GM19463 (cell line): Measurements from ENCODE around the gene HIPK4.
"Not testable (repeated sequence)": the region's sequence is repeated elsewhere in the genome, so short reads cannot be mapped to it uniquely, and the experiment has no call there.

Source experiments
- ATAC-seq: cut with Tn5 transposase; IDR thresholded peaks from one replicate; pipeline ENCODE4 v1.9.1; 2021; ENCODE audit warnings: mild to moderate bottlenecking, moderate library complexity; ENCODE audit not compliant: unreplicated experiment

Gene HIPK4

DNA sequence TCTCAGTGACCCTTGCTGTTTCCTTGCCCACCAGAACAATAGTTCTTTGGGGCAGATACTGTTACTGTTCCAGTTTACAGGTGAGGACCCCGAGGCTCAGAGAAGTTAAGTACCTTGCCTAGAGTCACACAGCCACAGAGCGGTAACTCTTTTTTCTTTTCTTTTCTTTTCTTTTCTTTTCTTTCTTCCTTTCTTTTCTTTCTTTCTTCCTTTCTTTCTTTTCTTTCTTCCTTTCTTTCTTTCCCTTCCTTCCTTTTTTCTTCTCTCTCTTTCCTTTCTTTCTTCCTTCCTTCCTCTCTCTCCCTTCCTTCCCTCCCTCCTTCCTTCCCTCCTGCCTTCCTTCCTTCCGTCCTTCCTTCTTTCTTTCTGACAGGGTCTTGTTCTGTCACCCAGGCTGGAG is 28.1 kb upstream of the HIPK4 start:
- ATAC-seq: no peak

DNA sequence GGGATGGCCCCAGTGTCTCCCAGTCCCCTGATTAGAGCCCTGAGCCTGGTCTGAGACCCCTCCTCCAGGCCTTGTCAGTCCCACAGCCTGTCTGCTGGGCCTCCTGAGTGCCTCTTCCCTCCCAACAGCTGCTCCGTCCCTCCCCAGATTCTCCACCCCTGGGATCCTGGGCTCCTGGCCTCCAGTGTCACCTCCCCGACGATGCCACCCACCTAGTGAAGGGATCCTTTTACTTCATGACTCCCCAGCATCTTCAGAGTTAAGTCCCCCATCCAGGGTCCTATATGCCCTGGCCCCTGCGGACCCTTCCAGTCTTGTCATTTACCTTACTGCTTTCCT is 27.6 kb upstream of the HIPK4 start:
- ATAC-seq: no peak

DNA sequence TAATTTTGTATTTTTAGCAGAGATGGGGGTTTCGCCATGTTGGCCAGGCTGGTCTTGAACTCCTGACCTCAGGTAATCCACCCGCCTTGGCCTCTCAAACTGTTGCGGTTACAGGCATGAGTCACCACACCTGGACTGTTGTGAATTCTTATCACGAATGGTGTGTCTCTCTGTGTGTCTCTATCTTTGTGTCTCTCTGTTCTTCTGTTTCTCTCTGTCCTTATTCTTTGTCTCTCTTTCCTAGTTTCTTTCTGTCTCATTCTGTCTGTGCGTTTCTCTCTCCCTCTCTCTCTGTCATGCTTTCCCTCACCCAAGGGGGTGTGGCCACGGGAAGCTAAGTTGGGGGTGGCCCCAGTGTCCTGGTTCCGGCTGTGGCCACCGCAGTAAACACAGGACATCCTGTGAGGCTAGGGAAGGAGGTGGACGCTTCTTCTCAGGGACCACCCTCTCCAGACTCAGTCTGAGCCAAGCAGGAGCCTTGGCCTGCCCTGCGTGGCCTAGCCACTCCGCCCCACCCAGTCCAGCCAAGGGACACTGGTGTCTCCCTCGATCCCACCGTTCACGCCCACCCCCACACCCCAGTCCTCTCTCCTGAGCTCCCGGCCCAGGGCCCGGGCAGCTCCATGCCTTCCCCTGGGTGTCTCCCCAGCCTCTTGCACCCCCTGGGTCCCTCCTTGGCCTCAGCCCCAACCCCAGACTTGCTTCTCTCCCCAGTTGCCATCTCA is 27.1 kb upstream of the HIPK4 start:
- no peak for ATAC-seq

DNA sequence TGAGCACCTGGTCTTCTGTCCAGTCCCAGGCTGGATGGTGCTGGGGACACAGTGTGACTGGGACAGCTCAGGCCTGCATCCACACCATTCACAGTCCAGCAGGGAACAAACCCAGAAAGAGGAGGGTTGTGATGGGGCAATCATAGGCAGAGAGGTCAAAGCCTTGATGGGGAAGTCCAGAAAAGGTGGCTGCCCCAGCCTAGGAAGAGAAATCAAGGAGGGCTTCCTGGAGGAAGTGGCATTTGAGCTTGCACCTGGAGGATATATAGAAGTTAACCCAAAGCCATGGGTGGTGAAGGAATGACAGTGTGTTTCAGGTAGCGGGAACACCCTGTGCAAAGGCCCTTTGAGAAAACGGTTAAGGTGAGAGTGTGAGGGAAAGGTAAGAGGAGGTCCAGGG is 25.8 kb upstream of the HIPK4 start:
- ATAC-seq: no peak

DNA sequence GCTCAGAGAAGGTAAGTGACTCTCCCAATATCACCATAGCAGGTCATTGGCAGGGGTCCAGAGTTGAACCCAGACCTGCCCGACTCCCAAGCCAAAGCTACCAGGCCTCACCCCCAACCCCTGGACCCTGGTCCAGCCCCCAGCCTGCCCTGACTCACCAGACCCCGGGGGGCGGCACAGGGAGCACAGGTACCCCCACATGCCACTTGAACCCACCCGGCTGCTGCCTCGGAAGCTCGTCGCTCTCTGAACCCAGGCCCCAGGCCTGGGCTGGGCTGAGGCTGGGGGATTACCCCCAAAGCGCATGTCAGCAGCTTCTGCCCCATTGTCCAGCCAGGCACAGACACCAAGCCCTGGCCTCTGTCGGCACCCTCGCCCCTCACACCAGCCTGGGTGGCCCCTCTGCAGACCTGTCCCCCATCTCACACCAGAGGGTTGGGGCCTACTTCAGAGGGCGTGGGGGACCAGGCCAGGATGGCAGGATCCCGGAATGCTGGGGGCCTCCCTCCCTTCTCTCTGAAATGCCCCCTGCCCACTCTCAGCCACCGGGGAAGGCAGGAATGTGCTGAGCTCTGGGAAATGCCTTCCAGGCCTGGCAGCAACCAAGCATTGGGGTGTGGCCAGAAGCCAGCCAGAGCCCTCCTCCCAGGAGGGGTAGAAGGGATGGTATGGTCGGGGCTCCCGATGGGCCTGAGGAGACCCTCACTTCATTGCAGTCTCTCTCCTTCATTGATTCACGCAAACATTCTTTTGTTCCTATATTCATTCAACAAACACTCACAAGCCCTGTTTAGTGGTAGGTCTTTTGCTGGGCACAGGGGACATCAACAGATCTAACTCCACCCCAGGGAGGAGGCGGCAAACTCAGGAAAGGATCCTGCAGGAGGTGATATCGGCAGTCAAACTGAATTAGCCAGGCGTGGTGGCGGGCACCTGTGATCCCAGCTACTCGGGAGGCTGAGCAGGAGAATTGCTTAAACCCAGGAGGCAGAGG is 24.9 kb upstream of the HIPK4 start:
- no peak for ATAC-seq

DNA sequence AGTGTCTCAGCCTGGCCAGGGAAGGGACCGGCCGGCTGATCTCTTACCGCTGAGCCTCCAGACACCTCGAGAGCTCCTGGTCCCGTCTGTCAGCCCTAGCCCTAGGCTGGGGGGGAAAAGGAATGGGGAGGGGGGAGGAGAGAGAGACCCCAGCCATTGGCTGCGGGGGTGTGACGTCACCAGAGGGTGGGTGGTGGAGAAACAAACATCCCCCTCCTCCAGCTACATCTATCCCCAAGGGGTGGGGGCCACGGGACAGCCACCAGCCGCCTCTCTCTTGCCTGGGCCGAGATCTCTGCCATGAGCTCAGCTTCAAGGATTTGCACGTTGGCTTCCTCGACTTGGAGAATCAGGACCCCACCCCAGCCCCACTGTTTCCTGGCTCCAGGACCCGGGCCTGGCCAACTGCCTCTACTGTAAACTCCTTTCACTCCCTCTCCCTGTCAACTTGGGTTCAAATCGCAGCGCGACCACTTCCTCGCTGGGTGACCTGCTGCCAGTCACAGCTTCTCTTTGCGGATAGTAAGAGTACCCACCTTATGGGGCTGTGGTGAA is 23.4 kb upstream of the HIPK4 start, which contains the start of gene PRX:
Gene PRX (minus strand): TSS at position 88 of the 555 bp plus-strand sequence. CDS start 5,446 bp downstream, outside the sequence.
- ATAC-seq: no peak

DNA sequence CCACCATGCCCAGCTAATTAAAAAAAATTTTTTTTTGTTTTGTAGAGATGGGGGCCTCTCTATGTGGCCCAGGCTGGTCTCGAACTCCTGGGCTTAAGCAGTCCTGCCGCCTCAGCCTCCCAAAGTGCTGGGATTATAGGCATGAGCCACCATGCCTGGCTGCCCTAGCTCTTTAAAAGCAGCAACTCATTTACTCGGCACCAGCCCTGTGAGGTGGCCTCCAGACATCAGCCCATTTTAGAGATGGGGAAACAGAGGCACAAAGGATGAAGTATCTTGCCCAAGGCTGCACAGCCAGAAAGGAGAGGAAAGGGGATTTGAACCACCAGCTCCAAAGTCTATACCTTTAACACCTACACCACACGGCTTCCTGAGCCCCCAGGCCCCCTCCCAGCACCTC is 22.9 kb upstream of the HIPK4 start:
- no peak for ATAC-seq

DNA sequence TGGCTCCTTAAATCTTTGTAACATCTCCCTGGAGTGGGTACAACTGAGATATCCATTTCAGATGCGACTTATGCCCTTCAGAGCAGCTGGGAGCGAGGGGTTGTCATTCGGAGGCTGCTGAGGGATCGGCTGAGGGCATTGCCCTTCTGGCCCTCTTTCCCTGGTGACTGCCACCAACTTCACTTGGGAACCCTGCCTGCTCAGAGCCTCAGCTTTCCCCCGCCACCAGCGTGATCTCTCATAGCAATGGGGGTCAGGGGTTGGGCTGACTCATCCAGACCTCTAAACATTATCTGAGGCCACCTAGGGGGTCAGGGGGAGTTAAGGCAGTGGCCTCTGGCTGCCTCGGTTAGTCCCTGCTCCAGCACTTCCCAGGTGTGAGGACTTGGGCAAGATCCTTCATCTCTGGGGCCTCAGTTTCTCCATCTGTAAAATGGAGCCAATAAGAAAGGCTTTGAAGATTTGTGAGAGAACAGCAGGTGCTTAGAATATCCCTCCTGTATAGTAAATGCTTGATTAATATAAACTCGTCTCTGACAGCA is 22.0 kb upstream of the HIPK4 start:
- ATAC-seq: no peak

DNA sequence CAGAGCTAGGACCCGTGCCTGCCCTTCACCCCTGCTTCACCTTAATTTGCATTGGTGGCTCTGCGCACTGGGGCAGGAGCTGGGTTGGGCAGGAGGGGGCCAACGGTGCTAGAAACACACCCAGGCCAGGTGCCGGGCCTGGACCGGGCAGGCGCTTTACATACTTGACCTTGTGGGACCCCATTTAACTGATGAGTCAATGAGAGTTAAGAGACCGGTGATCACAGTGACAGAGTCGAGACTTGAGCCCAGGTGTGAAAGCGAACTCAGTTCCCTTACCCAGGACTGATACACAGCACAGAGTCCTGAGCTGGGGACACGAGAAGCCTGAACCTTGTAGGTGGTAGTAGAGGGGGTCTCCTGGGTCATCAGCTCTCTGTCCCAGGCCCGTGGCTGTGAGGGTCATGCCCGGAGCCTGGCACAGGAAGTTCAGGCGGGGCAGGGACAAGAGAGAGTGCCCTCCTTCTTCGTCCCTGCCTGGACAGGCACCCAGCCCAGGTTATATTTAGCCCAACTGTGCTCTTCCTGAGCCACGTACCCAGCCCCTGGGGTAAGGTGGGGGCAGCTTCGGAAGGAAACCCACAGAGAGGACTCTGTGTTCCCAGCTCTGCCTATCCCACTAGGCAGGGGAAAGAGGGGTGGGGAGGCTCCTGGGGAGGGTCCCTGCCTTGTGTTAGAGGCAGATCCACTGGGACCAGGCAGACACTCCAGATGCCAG is 21.3 kb upstream of the HIPK4 start:
- ATAC-seq: no peak

DNA sequence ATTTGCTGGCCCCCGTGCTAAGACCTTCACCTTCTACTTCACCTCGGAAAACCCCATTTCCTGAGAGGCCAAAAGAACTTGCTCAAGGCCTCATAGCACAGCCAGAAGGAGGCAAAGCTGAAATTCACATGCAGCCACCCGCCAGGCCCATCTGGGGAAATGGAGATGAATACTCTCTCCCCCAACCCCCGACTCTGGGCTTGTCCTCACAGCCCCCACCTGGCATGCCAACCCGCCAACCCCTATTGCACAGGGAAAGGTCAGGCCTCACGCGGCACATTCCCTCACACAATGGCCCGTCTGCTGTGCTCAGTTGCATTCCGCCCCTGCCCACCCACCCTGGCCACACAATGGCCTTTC is 20.0 kb upstream of the HIPK4 start:
- no peak for ATAC-seq

DNA sequence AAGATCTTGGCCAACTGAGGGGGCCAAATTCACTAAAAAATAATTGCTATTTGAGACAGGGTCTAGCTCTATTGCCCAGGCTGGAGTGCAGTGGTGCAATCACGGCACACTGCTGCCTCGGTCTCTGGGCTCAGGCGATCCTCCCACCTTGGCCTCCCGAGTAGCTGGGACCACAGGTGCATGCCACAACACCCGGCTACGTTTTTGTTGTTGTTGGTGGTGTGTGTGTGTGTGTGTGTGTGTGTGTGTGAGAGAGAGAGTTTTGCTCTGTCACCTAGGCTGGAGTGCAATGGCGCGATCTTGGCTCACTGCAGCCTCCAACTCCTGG is 18.6 kb upstream of the HIPK4 start:
- not testable (repeated sequence) for ATAC-seq

DNA sequence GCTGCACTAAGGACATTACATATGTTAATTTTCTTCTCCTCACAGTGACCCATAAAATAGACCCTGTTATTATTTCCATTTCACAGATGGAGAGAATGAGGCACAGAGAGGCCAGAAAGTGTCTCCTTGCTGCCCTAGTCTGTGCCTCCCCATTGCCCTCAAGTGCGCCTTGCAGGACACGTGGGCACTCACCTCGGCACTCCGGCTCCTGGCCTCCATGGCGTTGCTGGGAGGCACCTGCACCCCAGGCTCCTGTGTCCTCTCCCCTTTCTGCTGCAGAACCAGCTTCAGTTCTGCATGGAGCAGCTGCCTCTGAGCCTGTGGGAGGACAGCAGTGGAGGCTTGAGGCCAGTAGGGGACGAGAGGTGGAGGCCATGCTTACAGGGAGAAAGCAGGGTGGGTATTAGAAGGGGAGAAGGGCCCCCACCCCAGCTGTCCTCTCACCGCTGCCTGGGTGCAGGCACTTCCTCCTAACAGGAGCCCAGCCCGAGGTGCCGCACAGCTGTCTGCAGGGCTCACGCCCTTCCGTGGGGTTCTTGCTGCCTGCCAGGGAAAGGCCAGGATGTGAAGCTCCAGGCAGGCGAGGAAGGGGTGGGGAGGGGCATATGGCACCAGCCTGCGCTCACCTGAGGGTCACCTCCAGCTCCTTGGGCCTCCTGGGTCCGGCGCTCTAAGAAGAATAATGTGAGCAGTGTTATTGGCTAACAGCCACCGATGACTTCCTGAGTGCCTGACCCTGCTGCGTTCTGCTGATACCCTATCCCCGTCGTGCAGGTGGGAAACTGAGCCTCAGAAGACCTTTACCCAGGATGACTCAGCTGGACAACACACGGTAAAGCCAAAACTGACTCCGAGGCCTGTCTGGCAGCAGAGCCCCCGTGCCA is 18.0 kb upstream of the HIPK4 start:
- ATAC-seq: no peak

DNA sequence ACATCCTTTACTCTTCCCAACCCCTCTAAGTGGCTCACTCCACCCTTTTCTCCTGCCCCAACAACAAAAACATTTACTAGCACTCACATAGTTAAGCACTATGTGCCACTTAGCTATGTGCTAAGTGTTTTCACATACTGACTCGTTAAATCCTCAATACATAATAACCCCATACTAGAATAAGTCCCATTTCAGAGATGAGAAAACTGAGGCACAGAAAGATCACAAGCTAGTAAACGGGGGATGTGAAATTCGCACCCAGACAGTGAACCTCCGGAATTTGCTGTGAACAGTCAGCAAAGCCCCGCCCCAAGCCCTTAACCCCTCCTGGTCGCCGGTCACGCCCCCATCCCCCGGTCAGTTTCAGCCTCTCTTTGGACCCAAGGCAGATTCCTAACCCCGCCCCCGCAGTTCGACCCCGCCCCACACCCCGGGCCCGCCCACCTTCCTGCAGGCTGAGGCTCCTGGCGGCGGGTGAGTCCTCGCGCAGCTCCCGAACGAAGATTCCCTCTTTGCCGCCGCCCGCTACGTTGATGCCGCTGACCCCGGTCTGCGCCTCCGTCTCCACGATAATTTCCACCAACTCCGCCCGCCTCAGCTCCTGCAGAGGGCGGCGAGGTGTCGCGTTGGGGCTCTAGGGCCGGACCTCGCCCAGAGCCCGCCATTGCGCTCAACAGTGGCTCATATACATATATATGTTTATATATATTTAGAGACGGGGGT is 13.4 kb upstream of the HIPK4 start:
- ATAC-seq: peak; percentile 67

DNA sequence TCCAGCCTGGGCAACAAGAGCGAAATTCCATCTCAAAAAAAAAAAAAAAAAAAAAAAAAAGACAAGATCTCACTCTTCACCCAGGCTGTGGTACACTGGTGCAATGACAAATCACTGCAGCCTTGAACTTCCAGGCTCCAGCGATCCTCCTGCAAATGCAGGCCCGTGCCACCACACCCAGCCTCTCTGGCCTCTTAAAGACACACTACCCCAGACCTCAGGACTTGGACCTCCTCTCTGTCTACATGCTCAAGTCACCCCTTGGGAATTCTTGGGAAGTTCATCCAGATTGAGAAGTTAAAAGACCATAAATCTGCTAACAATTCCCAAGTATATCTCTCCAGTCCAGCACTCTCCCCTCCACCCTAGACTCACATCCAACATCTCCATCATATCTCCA is 10.6 kb upstream of the HIPK4 start:
- ATAC-seq: no peak

DNA sequence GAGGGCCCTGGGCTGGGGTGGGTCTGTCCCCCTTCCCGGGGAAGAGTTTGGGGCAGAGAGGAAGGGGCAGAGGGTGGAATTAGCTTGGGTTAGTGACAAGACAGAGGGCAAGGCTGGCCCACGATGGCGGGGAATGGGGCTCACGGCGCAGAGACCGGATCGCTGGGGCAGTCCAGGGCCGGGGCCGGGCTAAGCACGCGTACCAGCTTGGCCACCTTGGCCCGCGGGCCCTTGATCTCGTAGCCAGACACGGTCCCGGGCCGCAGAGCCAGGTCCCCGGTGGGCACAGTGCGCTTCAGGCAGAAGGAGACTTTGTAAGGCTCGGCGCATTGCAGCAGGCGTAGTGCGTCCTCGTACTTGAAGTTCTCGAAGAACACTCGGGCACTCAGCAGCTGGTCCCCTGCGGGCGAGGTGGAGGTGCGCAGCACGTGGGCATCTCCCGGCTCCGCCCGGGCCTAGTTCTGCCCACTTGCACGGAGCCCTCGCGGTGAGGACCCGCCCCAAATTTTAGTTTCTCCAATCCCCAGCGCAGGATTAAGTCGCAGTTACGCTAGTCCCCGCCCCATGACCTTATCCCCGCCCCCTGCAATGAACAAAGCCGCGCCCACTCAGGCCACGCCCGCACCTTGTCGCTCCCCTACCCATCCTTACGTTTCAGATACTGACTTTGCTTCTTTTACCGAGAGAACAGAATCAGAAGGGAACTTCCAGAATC is 8.6 kb upstream of the HIPK4 start:
- ATAC-seq: no peak

DNA sequence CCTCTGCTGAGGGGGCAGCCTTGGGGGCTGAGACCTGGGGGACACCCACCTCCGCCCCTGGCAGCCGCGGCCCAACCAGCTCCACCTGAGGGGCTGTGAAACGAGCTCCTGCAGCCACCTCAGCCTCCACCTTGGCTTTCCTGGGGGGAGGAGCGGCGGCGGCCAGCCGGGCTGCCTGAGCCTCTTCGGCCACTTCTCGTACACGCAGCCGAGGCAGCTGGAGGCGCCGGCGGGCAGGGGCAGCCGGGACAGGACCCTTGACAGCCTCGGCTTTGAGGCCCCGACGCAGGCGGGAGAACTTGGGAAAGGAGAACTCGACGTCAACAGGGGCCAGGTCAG is 7.6 kb upstream of the HIPK4 start:
- ATAC-seq: no peak

DNA sequence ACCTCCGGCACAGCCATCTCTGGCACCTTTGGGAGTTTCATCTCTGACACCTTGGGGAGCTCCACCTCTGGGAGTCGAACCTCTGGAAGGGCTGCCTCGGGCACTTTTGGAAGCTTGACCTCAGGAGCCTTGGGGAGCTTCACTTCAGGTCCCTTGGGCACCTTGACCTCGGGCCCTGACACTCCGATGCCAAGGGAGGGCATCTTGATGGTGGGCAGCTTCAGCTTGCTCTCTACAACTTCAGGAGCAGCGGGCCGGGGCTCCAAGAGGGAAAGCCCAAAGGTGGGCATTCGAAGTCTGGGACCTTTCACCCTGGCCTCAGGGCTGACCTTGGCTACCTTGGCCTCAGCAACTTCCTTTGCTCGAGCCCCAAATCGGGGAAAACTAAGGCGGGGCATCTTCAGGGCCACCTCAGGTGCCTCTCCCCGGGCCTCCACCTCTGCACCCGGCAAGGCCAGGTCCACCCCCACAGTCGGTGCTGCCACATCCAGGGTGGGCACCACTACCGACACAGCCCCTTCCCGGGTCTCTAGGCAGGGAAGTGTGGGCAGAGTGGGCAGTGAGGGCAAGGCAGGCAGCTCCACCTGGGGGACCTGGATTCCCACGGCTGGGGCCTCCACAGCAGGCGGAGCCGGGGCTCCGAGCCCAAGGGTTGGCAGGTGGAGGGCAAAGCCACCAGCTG is 7.0 kb upstream of the HIPK4 start:
- ATAC-seq: no peak

DNA sequence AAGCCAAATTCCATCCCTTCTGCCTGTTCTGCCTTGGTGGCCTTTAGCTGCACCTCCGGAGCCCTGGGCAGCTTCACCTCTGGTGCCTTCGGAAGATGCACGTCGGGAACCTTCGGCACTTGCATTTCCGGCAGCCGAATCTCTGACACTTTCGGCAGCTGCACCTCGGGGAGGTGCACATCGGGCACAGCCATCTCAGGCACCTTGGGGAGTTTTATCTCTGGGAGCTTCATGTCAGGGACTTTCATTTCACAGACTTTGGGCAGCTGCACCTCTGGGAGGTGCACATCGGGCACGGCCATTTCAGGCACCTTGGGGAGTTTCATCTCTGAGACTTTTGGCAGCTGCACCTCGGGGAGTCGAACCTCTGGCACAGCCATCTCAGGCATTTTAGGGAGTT is 6.0 kb upstream of the HIPK4 start:
- no peak for ATAC-seq
